ENCODE data around the gene PSPH.
"Not testable (repeated sequence)": the region's sequence is repeated elsewhere in the genome, so short reads cannot be mapped to it uniquely, and the experiment has no call there.

Gene PSPH

GRCh38 chr7:56040730-56041129 lies 10.5 kb downstream of the PSPH start:
- H3K4me1 Mint-ChIP-seq (ENCODE audit: low read depth), result no peaks in the 10 kb centered on the region
- H3K27ac Mint-ChIP-seq, result no peak overlapping the region
- no peaks in the 10 kb centered on the region for H3K9me3 Mint-ChIP-seq (ENCODE audit: low read depth)
- H3K4me3 Mint-ChIP-seq, result no peak overlapping the region
- H3K36me3 Mint-ChIP-seq, result no peaks in the 10 kb centered on the region
- no peaks in the 10 kb centered on the region for H3K27me3 Mint-ChIP-seq

GRCh38 chr7:56033671-56034432 lies 17.4 kb downstream of the PSPH start:
- no peaks in the 10 kb centered on the region for H3K9me3 Mint-ChIP-seq (ENCODE audit: low read depth)

GRCh38 chr7:56032578-56032977 lies 18.7 kb downstream of the PSPH start:
- H3K4me3 Mint-ChIP-seq, result peak overlapping the region; percentile 32
- not testable (repeated sequence) for H3K9me3 Mint-ChIP-seq (ENCODE audit: low read depth); H3K27ac Mint-ChIP-seq; H3K36me3 Mint-ChIP-seq; H3K27me3 Mint-ChIP-seq; H3K4me1 Mint-ChIP-seq (ENCODE audit: low read depth)

More at GRCh38 chr7:56033671-56034432, 17.4 kb downstream of the PSPH start:
- Mint-ChIP-seq H3K4me1 (ENCODE audit: low read depth) (peaks cover 8% of the 10 kb centered on the region), H3K36me3 (peaks cover 3% of the 10 kb centered on the region), H3K4me3 (peak overlapping the region; percentile 92), H3K27ac (peak overlapping the region; percentile 66), H3K27me3 (no peaks in the 10 kb centered on the region)

GRCh38 chr7:56031556-56031955 lies 19.7 kb downstream of the PSPH start:
- not testable (repeated sequence) for H3K9me3 Mint-ChIP-seq (ENCODE audit: low read depth); H3K27ac Mint-ChIP-seq; H3K4me1 Mint-ChIP-seq (ENCODE audit: low read depth); H3K4me3 Mint-ChIP-seq; H3K27me3 Mint-ChIP-seq; H3K36me3 Mint-ChIP-seq

- peaks cover 8% of the 10 kb centered on the region for H3K4me1 Mint-ChIP-seq (ENCODE audit: low read depth)
- H3K27me3 Mint-ChIP-seq, result no peaks in the 10 kb centered on the region
- H3K9me3 Mint-ChIP-seq (ENCODE audit: low read depth), result no peaks in the 10 kb centered on the region
- H3K36me3 Mint-ChIP-seq, result peaks cover 7% of the 10 kb centered on the region
- H3K27ac Mint-ChIP-seq, result no peak overlapping the region
- no peak overlapping the region for H3K4me3 Mint-ChIP-seq
Measured at GRCh38 chr7:56030340-56030739, 20.9 kb downstream of the PSPH start.

- Mint-ChIP-seq H3K36me3 (peaks cover 7% of the 10 kb centered on the region), H3K27me3 (no peaks in the 10 kb centered on the region), H3K4me3 (no peak overlapping the region), H3K4me1 (ENCODE audit: low read depth) (peaks cover 8% of the 10 kb centered on the region), H3K27ac (no peak overlapping the region), H3K9me3 (ENCODE audit: low read depth) (no peaks in the 10 kb centered on the region)
Measured at GRCh38 chr7:56028942-56029630, 22.2 kb downstream of the PSPH start.

GRCh38 chr7:56026538-56026937 lies 24.7 kb downstream of the PSPH start:
- Mint-ChIP-seq H3K4me3 (no peak overlapping the region), H3K27me3 (no peaks in the 10 kb centered on the region), H3K36me3 (peaks cover 7% of the 10 kb centered on the region), H3K4me1 (ENCODE audit: low read depth) (no peaks in the 10 kb centered on the region), H3K27ac (no peak overlapping the region), H3K9me3 (ENCODE audit: low read depth) (no peaks in the 10 kb centered on the region)

GRCh38 chr7:56023500-56023899 lies 27.7 kb downstream of the PSPH start:
- Mint-ChIP-seq H3K9me3 (ENCODE audit: low read depth) (no peaks in the 10 kb centered on the region), H3K27me3 (no peaks in the 10 kb centered on the region), H3K4me3 (no peak overlapping the region), H3K36me3 (peaks cover 4% of the 10 kb centered on the region), H3K4me1 (ENCODE audit: low read depth) (no peaks in the 10 kb centered on the region), H3K27ac (no peak overlapping the region)

- Mint-ChIP-seq H3K36me3 (peaks cover 2% of the 10 kb centered on the region), H3K27ac (no peak overlapping the region), H3K4me3 (no peak overlapping the region)
Measured at GRCh38 chr7:56019501-56019900, 31.7 kb downstream of the PSPH start.

GRCh38 chr7:56017015-56017414 lies 34.2 kb downstream of the PSPH start:
- H3K27ac Mint-ChIP-seq; H3K36me3 Mint-ChIP-seq; H3K4me1 Mint-ChIP-seq (ENCODE audit: low read depth); H3K4me3 Mint-ChIP-seq; H3K9me3 Mint-ChIP-seq (ENCODE audit: low read depth); H3K27me3 Mint-ChIP-seq: not testable (repeated sequence)

More at GRCh38 chr7:56019501-56019900, 31.7 kb downstream of the PSPH start:
- H3K9me3 Mint-ChIP-seq (ENCODE audit: low read depth), result no peaks in the 10 kb centered on the region
- H3K4me1 Mint-ChIP-seq (ENCODE audit: low read depth), result no peaks in the 10 kb centered on the region
- H3K27me3 Mint-ChIP-seq, result no peaks in the 10 kb centered on the region

- no peak overlapping the region for H3K27ac Mint-ChIP-seq
- no peaks in the 10 kb centered on the region for H3K9me3 Mint-ChIP-seq (ENCODE audit: low read depth)
- no peaks in the 10 kb centered on the region for H3K36me3 Mint-ChIP-seq
- H3K27me3 Mint-ChIP-seq, result no peaks in the 10 kb centered on the region
- no peak overlapping the region for H3K4me3 Mint-ChIP-seq
- H3K4me1 Mint-ChIP-seq (ENCODE audit: low read depth), result no peaks in the 10 kb centered on the region
Measured at GRCh38 chr7:56009695-56010094, 41.5 kb downstream of the PSPH start.

- H3K27ac Mint-ChIP-seq, result no peak overlapping the region
- no peaks in the 10 kb centered on the region for H3K27me3 Mint-ChIP-seq
- no peak overlapping the region for H3K4me3 Mint-ChIP-seq
- H3K4me1 Mint-ChIP-seq (ENCODE audit: low read depth), result no peaks in the 10 kb centered on the region
- H3K9me3 Mint-ChIP-seq (ENCODE audit: low read depth), result no peaks in the 10 kb centered on the region
- H3K36me3 Mint-ChIP-seq, result no peaks in the 10 kb centered on the region
Measured at GRCh38 chr7:56007891-56008290, 43.4 kb downstream of the PSPH start.

GRCh38 chr7:56007167-56007652 lies 44.0 kb downstream of the PSPH start:
- H3K9me3 Mint-ChIP-seq (ENCODE audit: low read depth), result no peaks in the 10 kb centered on the region
- no peaks in the 10 kb centered on the region for H3K4me1 Mint-ChIP-seq (ENCODE audit: low read depth)
- H3K4me3 Mint-ChIP-seq, result no peak overlapping the region
- H3K36me3 Mint-ChIP-seq, result no peaks in the 10 kb centered on the region
- H3K27ac Mint-ChIP-seq, result no peak overlapping the region
- no peaks in the 10 kb centered on the region for H3K27me3 Mint-ChIP-seq

- peaks cover 3% of the 10 kb centered on the region for H3K36me3 Mint-ChIP-seq
- peaks cover 4% of the 10 kb centered on the region for H3K4me1 Mint-ChIP-seq (ENCODE audit: low read depth)
- H3K4me3 Mint-ChIP-seq, result no peak overlapping the region
- no peaks in the 10 kb centered on the region for H3K9me3 Mint-ChIP-seq (ENCODE audit: low read depth)
- H3K27me3 Mint-ChIP-seq, result no peaks in the 10 kb centered on the region
- H3K27ac Mint-ChIP-seq, result no peak overlapping the region
Measured at GRCh38 chr7:56003749-56004148, 47.5 kb downstream of the PSPH start.

- no peaks in the 10 kb centered on the region for H3K27me3 Mint-ChIP-seq
- H3K4me3 Mint-ChIP-seq, result no peak overlapping the region
- no peaks in the 10 kb centered on the region for H3K9me3 Mint-ChIP-seq (ENCODE audit: low read depth)
- peaks cover 7% of the 10 kb centered on the region for H3K36me3 Mint-ChIP-seq
- peaks cover 4% of the 10 kb centered on the region for H3K4me1 Mint-ChIP-seq (ENCODE audit: low read depth)
- H3K27ac Mint-ChIP-seq, result no peak overlapping the region
Measured at GRCh38 chr7:55996856-55997500, 54.3 kb downstream of the PSPH start.

Measured in activated naive CD8-positive, alpha-beta T cell (primary cell).